GM08714 (cell line): ENCODE results near the gene SLC2A13.

Experiments
- H3K4me3 ChIP-seq: fragments of 200-500 bp; sonication (Bioruptor generic); 2 replicates; pipeline ENCODE4 v1.5.1; 2014; ENCODE audit warnings: mild to moderate bottlenecking, low read length, inconsistent platforms
- ZNF274 ChIP-seq: IDR thresholded peaks from 2 replicates; pipeline ENCODE4 v1.6.1; 2012; ENCODE audit warnings: mild to moderate bottlenecking, low read depth, low read length

Gene SLC2A13

GRCh38 chr12:39971348-39971747 lies 134.5 kb downstream of the SLC2A13 start:
- no peak for TF ChIP-seq ZNF274

GRCh38 chr12:39966721-39967120 lies 139.2 kb downstream of the SLC2A13 start:
- TF ChIP-seq ZNF274: no peak
- no peak overlapping the region for H3K4me3 ChIP-seq

More at GRCh38 chr12:39971348-39971747, 134.5 kb downstream of the SLC2A13 start:
- H3K4me3 ChIP-seq: no peak overlapping the region

GRCh38 chr12:39966256-39966655 lies 139.6 kb downstream of the SLC2A13 start:
- no peak for TF ChIP-seq ZNF274
- no peak overlapping the region for H3K4me3 ChIP-seq

GRCh38 chr12:39959467-39959866 lies 146.4 kb downstream of the SLC2A13 start:
- no peak for TF ChIP-seq ZNF274
- no peak overlapping the region for H3K4me3 ChIP-seq

GRCh38 chr12:39959031-39959430 lies 146.8 kb downstream of the SLC2A13 start:
- no peak for TF ChIP-seq ZNF274
- no peak overlapping the region for H3K4me3 ChIP-seq

GRCh38 chr12:39958377-39958776 lies 147.5 kb downstream of the SLC2A13 start:
- H3K4me3 ChIP-seq: no peak overlapping the region
- no peak for TF ChIP-seq ZNF274

GRCh38 chr12:39956725-39957124 lies 149.2 kb downstream of the SLC2A13 start:
- H3K4me3 ChIP-seq: no peak overlapping the region
- TF ChIP-seq ZNF274: no peak

- H3K4me3 ChIP-seq: no peak overlapping the region
- no peak for TF ChIP-seq ZNF274
Measured at GRCh38 chr12:39946361-39947280, 159.3 kb downstream of the SLC2A13 start.

GRCh38 chr12:39937119-39937518 lies 168.8 kb downstream of the SLC2A13 start:
- no peak for TF ChIP-seq ZNF274
- no peak overlapping the region for H3K4me3 ChIP-seq

- TF ChIP-seq ZNF274: no peak
- H3K4me3 ChIP-seq: no peak overlapping the region
Measured at GRCh38 chr12:39935839-39936238, 170.0 kb downstream of the SLC2A13 start.

GRCh38 chr12:39935275-39935674 lies 170.6 kb downstream of the SLC2A13 start:
- TF ChIP-seq ZNF274: no peak
- no peak overlapping the region for H3K4me3 ChIP-seq

GRCh38 chr12:39931857-39932256 lies 174.0 kb downstream of the SLC2A13 start:
- no peak overlapping the region for H3K4me3 ChIP-seq
- no peak for TF ChIP-seq ZNF274

- no peak overlapping the region for H3K4me3 ChIP-seq
- no peak for TF ChIP-seq ZNF274
Measured at GRCh38 chr12:39931231-39931630, 174.7 kb downstream of the SLC2A13 start.

GRCh38 chr12:39930101-39930500 lies 175.8 kb downstream of the SLC2A13 start:
- TF ChIP-seq ZNF274: no peak
- H3K4me3 ChIP-seq: no peak overlapping the region

GRCh38 chr12:39928181-39928899 lies 177.5 kb downstream of the SLC2A13 start:
- no peak for TF ChIP-seq ZNF274
- no peak overlapping the region for H3K4me3 ChIP-seq
